Neural cell (in vitro differentiated cells): Measurements from ENCODE around the gene UNK. TPM values are rescaled to one million over a fixed set of nuclear protein-coding genes. Genes with fewer than 3 reads are reported as not detected.

Experiments
- H2AFZ ChIP-seq: fragments of 200-600, 300-800 bp; sonication (generic), shearing (Covaris generic); 2 replicates; pipeline ENCODE4 v1.6.0; 2014; ENCODE audit warnings: low read depth, mild to moderate bottlenecking, antibody characterized with exemption, low read length, moderate library complexity
- H3F3A ChIP-seq: fragments of 200-600 bp; shearing (Covaris generic); 2 replicates; pipeline ENCODE4 v1.6.1; 2016; ENCODE audit warnings: mild to moderate bottlenecking, moderate library complexity, mixed read lengths, antibody characterized with exemption, low read length; ENCODE audit not compliant: insufficient read depth, poor library complexity, severe bottlenecking
- H3K27ac ChIP-seq: fragments of 200-600, 300-800 bp; sonication (generic), shearing (Covaris generic); 2 replicates; pipeline ENCODE4 v1.5.1; 2014; ENCODE audit warnings: mild to moderate bottlenecking, low read length, moderate library complexity
- H3K27me3 ChIP-seq: fragments of 300-800, 200-600 bp; sonication (generic), shearing (Covaris generic); 2 replicates; pipeline ENCODE4 v1.6.0; 2014; ENCODE audit warnings: mild to moderate bottlenecking, low read depth, low read length, moderate library complexity; ENCODE audit not compliant: insufficient read depth
- H3K36me3 ChIP-seq: fragments of 300-800, 200-600 bp; sonication (generic), shearing (Covaris generic); 2 replicates; pipeline ENCODE4 v1.5.1; 2014; ENCODE audit warnings: mild to moderate bottlenecking, antibody characterized with exemption, low read length, moderate library complexity; ENCODE audit not compliant: insufficient read depth
- H3K4me2 ChIP-seq: fragments of 300-800, 200-600 bp; sonication (generic), shearing (Covaris generic); 2 replicates; pipeline ENCODE4 v1.6.0; 2014; ENCODE audit warnings: mild to moderate bottlenecking, low read length
- H3K4me3 ChIP-seq: fragments of 300-800, 200-600 bp; sonication (generic), shearing (Covaris generic); 2 replicates; pipeline ENCODE4 v1.5.1; 2014; ENCODE audit warnings: mild to moderate bottlenecking, low read length, moderate library complexity
- H3K79me2 ChIP-seq: fragments of 200-600 bp; shearing (Covaris generic); replicated peaks from 2 replicates; pipeline ENCODE4 v1.6.0; 2014; ENCODE audit warnings: mild to moderate bottlenecking, low read length, moderate library complexity; ENCODE audit not compliant: insufficient read depth
- H3K9ac ChIP-seq: fragments of 300-800, 200-600 bp; sonication (generic), shearing (Covaris generic); 2 replicates; pipeline ENCODE4 v1.6.1; 2016; ENCODE audit warnings: mild to moderate bottlenecking, low read length, mixed read lengths
- H3K9me2 ChIP-seq: fragments of 200-600 bp; shearing (Covaris generic); 2 replicates; pipeline ENCODE4 v1.6.1; 2016; ENCODE audit warnings: mild to moderate bottlenecking, low read length, mixed read lengths; ENCODE audit not compliant: insufficient read depth
- H3K9me3 ChIP-seq: fragments of 200-600, 300-800 bp; sonication (generic), shearing (Covaris generic); 2 replicates; pipeline ENCODE4 v1.6.1; 2016; ENCODE audit warnings: mild to moderate bottlenecking, mixed run types, low read length, moderate library complexity, mixed read lengths
- H4K20me1 ChIP-seq: fragments of 200-600 bp; shearing (Covaris generic); 2 replicates; pipeline ENCODE4 v1.6.1; 2016; ENCODE audit warnings: mild to moderate bottlenecking, mixed run types; ENCODE audit not compliant: insufficient read depth
- CTCF ChIP-seq: fragments of 450-650 bp; IDR thresholded peaks from 2 replicates; pipeline ENCODE4 v1.5.1; 2014; ENCODE audit warnings: antibody characterized with exemption, mild to moderate bottlenecking, moderate library complexity; ENCODE audit not compliant: poor library complexity, severe bottlenecking
- EP300 ChIP-seq: fragments of 450-650 bp; conservative IDR thresholded peaks from 2 replicates; pipeline ENCODE4 v1.6.1; 2014; ENCODE audit warnings: antibody characterized with exemption, mild to moderate bottlenecking, moderate library complexity; ENCODE audit not compliant: poor library complexity, severe bottlenecking
- EZH2 ChIP-seq: fragments of 200-600, 300-800 bp; shearing (Covaris generic), sonication (generic); IDR thresholded peaks from 2 replicates; pipeline ENCODE4 v1.6.1; 2014; ENCODE audit warnings: antibody characterized with exemption, low read length, borderline replicate concordance, mild to moderate bottlenecking; ENCODE audit not compliant: insufficient read depth, poor library complexity, severe bottlenecking
- MXI1 ChIP-seq: fragments of 450-650 bp; conservative IDR thresholded peaks from 2 replicates; pipeline ENCODE4 v1.6.1; 2014; ENCODE audit warnings: antibody characterized with exemption, mild to moderate bottlenecking; ENCODE audit not compliant: poor library complexity, severe bottlenecking
- RAD21 ChIP-seq: fragments of 450-650 bp; conservative IDR thresholded peaks from 2 replicates; pipeline ENCODE4 v1.6.1; 2014; ENCODE audit warnings: antibody characterized with exemption, mild to moderate bottlenecking, moderate library complexity
- REST ChIP-seq: IDR thresholded peaks from 2 replicates; pipeline ENCODE4 v1.6.1; 2012; ENCODE audit warnings: borderline replicate concordance
- SMC3 ChIP-seq: fragments of 450-650 bp; conservative IDR thresholded peaks from 2 replicates; pipeline ENCODE4 v1.6.1; 2014; ENCODE audit warnings: antibody characterized with exemption, mild to moderate bottlenecking, moderate library complexity; ENCODE audit not compliant: poor library complexity
- TAF1 ChIP-seq: IDR thresholded peaks from 2 replicates; pipeline ENCODE4 v1.6.1; 2012; ENCODE audit warnings: low read depth
- polyA plus RNA-seq: library from polyadenylated mRNA; depleted of rRNA; stranded (reverse); fragments of >200 nt; gene quantifications from 2 replicates; pipeline ENCODE4 v1.2.3, GENCODE V29; 2014

UNK gene
- polyA plus RNA-seq, 1 donor from 2014 or later: 29.9 TPM

- TF ChIP-seq REST: no peak
- no peak for TF ChIP-seq RAD21
- TF ChIP-seq EP300: no peak
- Histone ChIP-seq H3K9ac (no peak overlapping the region), H3K27ac (no peak overlapping the region), H3K36me3 (no peaks in the 10 kb centered on the region), H2AFZ (no peak overlapping the region), H3K4me2 (no peak overlapping the region), H3F3A (no peaks in the 10 kb centered on the region), H3K9me2 (no peaks in the 10 kb centered on the region), H3K4me3 (no peak overlapping the region), H3K79me2 (no peaks in the 10 kb centered on the region), H4K20me1 (no peaks in the 10 kb centered on the region), H3K9me3 (no peaks in the 10 kb centered on the region), H3K27me3 (no peaks in the 10 kb centered on the region)
These were observed 33.0 kb downstream of the UNK start for GRCh38 chr17:75817571-75817970.

GRCh38 chr17:75818326-75818885 is 33.8 kb downstream of the UNK start:
- no peak overlapping the region for H3K4me3 ChIP-seq
- no peak overlapping the region for H3K9ac ChIP-seq
- H3K9me2 ChIP-seq: no peaks in the 10 kb centered on the region
- H3K4me2 ChIP-seq: no peak overlapping the region
- H2AFZ ChIP-seq: no peak overlapping the region
- H3K9me3 ChIP-seq: no peaks in the 10 kb centered on the region
- no peak overlapping the region for H3K27ac ChIP-seq
- no peaks in the 10 kb centered on the region for H3K36me3 ChIP-seq
- no peaks in the 10 kb centered on the region for H3F3A ChIP-seq
- H3K27me3 ChIP-seq: no peaks in the 10 kb centered on the region
- no peaks in the 10 kb centered on the region for H3K79me2 ChIP-seq
- TF ChIP-seq TAF1: no peak
- TF ChIP-seq EZH2: no peak
- no peak for TF ChIP-seq REST
- no peaks in the 10 kb centered on the region for H4K20me1 ChIP-seq

GRCh38 chr17:75819116-75819515 is 34.5 kb downstream of the UNK start:
- Histone ChIP-seq H3K4me3 (no peak overlapping the region), H3K79me2 (no peaks in the 10 kb centered on the region), H3K9ac (no peak overlapping the region), H3F3A (no peaks in the 10 kb centered on the region), H3K27me3 (no peaks in the 10 kb centered on the region), H3K4me2 (no peak overlapping the region), H3K36me3 (no peaks in the 10 kb centered on the region), H3K27ac (no peak overlapping the region), H2AFZ (no peak overlapping the region), H4K20me1 (no peaks in the 10 kb centered on the region), H3K9me3 (no peaks in the 10 kb centered on the region), H3K9me2 (no peaks in the 10 kb centered on the region)
- no peak for TF ChIP-seq EZH2
- no peak for TF ChIP-seq CTCF
- no peak for TF ChIP-seq SMC3
- TF ChIP-seq RAD21: no peak
- no peak for TF ChIP-seq TAF1
- no peak for TF ChIP-seq MXI1
- no peak for TF ChIP-seq EP300
- TF ChIP-seq REST: no peak
